Common myeloid progenitor, CD34-positive (primary cell): Measurements from ENCODE around the gene APBA3.

ENCODE experiments used
- CTCF ChIA-PET: fragments of 350-600 bp; sonication (Branson Sonifier 250); formaldehyde crosslinking; loops from one replicate; lab custom pipeline; 2021; ENCODE audit warnings: antibody characterized with exemption; lab: Charles Lee
- POLR2A ChIA-PET: fragments of 350-600 bp; sonication (Branson Sonifier 250); formaldehyde crosslinking; loops from one replicate; lab custom pipeline; 2021; ENCODE audit warnings: antibody characterized with exemption; lab: Charles Lee
- DNase-seq, 3 donors: peaks; one replicate each; pipeline versions ENCODE4 v3.0.0 to v3.0.0-alpha.2; 2013
- H3K27ac ChIP-seq, 2 experiments: 1 replicate in 1 of 2; 2 replicates in 1 of 2; pipeline ENCODE4 v1.7.0; 2013; ENCODE audit warnings: inconsistent platforms in 2 of 2, low read length in 2 of 2, mild to moderate bottlenecking in 2 of 2, low read depth in 1 of 2, moderate library complexity in 1 of 2; ENCODE audit not compliant: severe bottlenecking in 2 of 2, insufficient read depth in 1 of 2, poor library complexity in 1 of 2
- H3K27me3 ChIP-seq, 5 experiments: replicated peaks in 2 of 5; 1 replicate in 3 of 5; 2 replicates in 2 of 5; pipeline versions ENCODE4 v1.6.1 to v1.7.0; 2013; ENCODE audit warnings: low read length in 4 of 5, mild to moderate bottlenecking in 2 of 5, moderate library complexity in 2 of 5, inconsistent platforms in 1 of 5; ENCODE audit not compliant: insufficient read depth in 5 of 5, control insufficient read depth in 4 of 5
- H3K36me3 ChIP-seq, 4 experiments: 1 replicate in 2 of 4; 2 replicates in 2 of 4; pipeline versions ENCODE4 v1.6.1 to v1.7.0; 2013; ENCODE audit warnings: low read length in 3 of 4, control low read depth in 1 of 4, mild to moderate bottlenecking in 1 of 4; ENCODE audit not compliant: control insufficient read depth in 4 of 4, insufficient read depth in 4 of 4
- H3K4me1 ChIP-seq, 4 experiments: 1 replicate in 3 of 4; 2 replicates in 1 of 4; pipeline versions ENCODE4 v1.6.1 to v1.7.1; 2013; ENCODE audit warnings: low read length in 3 of 4, mild to moderate bottlenecking in 3 of 4, control low read depth in 1 of 4, inconsistent platforms in 1 of 4, moderate library complexity in 1 of 4; ENCODE audit not compliant: control insufficient read depth in 4 of 4, insufficient read depth in 4 of 4; ENCODE audit errors: control extremely low read depth in 1 of 4
- H3K4me3 ChIP-seq, 7 experiments: 1 replicate in 4 of 7; 2 replicates in 3 of 7; pipeline versions ENCODE4 v1.5.1 to v1.7.0; 2013; ENCODE audit warnings: mild to moderate bottlenecking in 7 of 7, low read length in 6 of 7, moderate library complexity in 6 of 7, inconsistent platforms in 2 of 7, low read depth in 2 of 7, control low read depth in 1 of 7; ENCODE audit not compliant: insufficient read depth in 4 of 7, control insufficient read depth in 1 of 7; ENCODE audit errors: extremely low read depth in 1 of 7
- H3K9me3 ChIP-seq, 5 experiments: 1 replicate in 4 of 5; 2 replicates in 1 of 5; pipeline versions ENCODE4 v1.6.1 to v1.7.1; 2013; ENCODE audit warnings: low read length in 4 of 5, mild to moderate bottlenecking in 2 of 5, inconsistent platforms in 1 of 5, low read depth in 1 of 5, moderate library complexity in 1 of 5; ENCODE audit not compliant: control insufficient read depth in 4 of 5, insufficient read depth in 2 of 5; ENCODE audit errors: control extremely low read depth in 1 of 5
- WGBS: methylation state at CpG from one replicate; pipeline ENCODE4 v1.1.5; 2013; ENCODE audit not compliant: insufficient coverage; 5-methylcytosine and 5-hydroxymethylcytosine counted together

The APBA3 gene

DNA sequence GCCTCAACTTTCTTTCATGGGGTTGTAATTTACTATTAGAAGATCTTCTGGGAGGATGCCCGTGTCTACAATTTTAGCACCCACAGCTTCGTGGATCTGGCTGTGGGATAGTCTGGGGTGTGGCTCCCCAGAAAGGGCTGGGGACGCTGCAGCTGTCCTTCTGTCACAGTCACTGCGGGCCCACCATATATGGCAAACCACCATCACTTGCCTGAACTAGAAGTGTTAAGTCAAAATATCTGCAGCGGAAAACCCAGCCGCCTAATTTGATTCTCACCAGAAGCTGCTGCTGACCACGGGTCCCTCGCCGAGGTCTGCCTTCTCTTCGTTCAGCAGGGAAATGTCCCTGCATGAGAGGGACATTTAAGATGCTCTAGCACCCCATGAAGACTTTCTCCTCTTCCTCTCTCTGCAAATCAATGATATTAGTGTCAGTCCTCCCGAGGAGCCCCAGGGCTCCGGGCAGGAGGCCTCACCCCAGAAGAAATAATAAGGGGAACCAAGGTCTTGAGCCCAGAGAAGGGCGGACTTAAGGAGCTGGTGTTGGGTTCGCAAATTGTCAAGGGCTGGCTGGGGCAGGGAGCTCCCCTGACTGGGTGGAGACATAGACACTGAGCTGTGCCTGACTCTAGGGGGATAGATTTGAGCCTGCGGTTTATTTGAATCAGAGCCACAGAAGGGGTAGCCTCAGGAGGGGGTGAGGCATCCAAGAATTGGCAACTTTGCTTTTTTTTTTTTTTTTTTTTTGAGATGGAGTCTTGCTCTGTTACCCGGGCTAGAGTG lies 27.7 kb upstream of the APBA3 start:
- 74% methylated on average over 8 of the region's 16 CpGs for WGBS
- CTCF ChIA-PET, result interaction anchor here (0.7 to 1.6 kb wide), 4 partner anchors 8 to 32 kb away, joined by 3 read pairs; no protein-coding TSS in a partner anchor
- Histone ChIP-seq H3K9me3 (peaks cover 0 to 4% (median 0%) of the 10 kb centered on the region in 5 experiments), H3K27me3 (no peaks in the 10 kb centered on the region), H3K27ac (no peak overlapping the region), H3K4me3 (no peak overlapping the region), H3K4me1 (peaks cover 0 to 16% (median 15%) of the 10 kb centered on the region in 4 experiments), H3K36me3 (peaks cover 0 to under 1% (median 0%) of the 10 kb centered on the region in 4 experiments)
- no peak for DNase-seq
- POLR2A ChIA-PET, result interaction anchor here (1.1 kb wide), 1 partner anchor 9 kb away, joined by 4 read pairs; no protein-coding TSS in a partner anchor

DNA sequence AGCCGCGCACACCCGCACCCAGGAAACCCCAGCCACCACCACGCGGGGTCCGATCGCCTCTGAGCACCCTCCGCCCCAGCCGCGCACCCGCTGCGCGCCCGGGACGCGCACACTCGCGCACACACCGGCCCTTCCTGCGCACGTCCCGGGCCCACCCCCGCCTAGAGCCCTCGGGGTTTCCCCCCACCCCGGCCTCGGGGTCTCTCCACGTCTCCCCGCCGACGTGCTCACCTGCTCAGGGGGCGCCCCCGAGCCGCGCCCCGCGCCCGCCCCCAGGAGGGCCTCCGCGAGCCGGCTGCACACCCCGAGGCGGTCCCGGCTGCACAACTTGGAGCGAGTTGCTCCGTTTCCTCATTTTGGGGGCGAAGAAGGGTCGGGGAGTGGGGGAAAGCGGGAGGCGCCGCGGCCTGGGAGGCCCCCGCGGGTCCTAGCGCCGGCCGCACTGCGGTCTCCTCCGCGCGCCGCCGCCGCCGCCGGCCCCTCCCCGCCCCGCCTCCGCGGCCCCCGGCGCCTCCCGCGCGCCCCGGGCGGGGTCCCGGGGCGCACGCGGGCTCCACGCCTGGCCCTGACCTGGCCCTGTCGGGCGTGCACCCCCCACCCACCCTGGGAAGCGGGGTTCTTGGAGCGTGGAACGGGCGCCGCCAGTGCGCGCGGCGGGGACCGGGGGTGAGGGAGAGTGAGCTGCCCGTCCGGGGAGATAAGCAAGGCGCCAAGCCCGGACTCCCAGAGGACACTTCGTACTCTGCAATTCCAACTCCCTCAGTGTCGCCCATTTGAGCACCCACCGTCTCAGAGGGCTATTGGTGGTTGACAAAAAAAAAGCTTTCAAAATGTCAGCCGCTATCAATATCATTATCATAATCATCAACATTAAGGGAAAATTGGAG lies 24.7 kb upstream of the APBA3 start, which contains the start of gene MATK:
TSS of gene MATK (minus strand) at position 444 of the 887 bp plus-strand sequence. CDS start 1,246 bp downstream, outside the sequence.
- Histone ChIP-seq H3K4me1 (peaks cover 0 to 17% (median 15%) of the 10 kb centered on the region in 4 experiments), H3K27me3 (no peaks in the 10 kb centered on the region), H3K36me3 (peaks cover 3 to 30% (median 20%) of the 10 kb centered on the region in 4 experiments), H3K27ac (peak within 1 kb of the TSS in 1 of 2 experiments; percentile 47), H3K9me3 (peaks cover 0 to 25% (median 10%) of the 10 kb centered on the region in 5 experiments), H3K4me3 (peak within 1 kb of the TSS; percentile 57 to 95 (median 79))
- ChIA-PET CTCF (interaction anchor here (1.3 kb wide), 2 partner anchors 32 to 36 kb away, joined by 3 read pairs; no protein-coding TSS in a partner anchor), POLR2A (no interaction called here)
- peak; percentile 73 to 92 (median 88) for DNase-seq
- under 1% methylated on average over 49 of the region's 101 CpGs for WGBS

DNA sequence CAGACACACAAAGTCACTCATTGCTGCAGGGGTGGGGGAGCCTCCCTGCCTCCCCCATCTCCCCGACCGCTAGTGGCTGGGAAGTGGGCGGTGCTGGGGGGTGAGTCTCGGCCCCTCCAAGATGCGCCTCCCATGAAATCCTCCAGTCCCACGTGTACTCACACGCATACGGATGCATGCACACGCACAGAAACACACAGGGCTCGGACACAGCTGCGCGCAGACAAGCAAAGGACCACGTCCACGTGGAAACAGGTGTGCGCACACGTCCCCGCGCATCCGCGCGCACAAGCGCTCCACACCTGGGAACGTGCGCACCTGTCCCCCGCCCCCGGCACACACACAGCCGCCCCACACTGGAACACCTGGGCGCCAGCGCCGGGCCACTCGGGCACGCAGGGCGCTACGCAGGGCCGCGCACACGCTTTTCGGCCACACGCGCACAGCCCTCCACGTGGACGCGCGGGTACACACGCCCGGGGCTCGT lies 24.0 kb upstream of the APBA3 start:
- H3K4me1 ChIP-seq, result peaks cover 0 to 17% (median 15%) of the 10 kb centered on the region in 4 experiments
- DNase-seq, result peak in 2 of 3 donors; percentile 20 to 40
- H3K9me3 ChIP-seq, result peaks cover 0 to 25% (median 10%) of the 10 kb centered on the region in 5 experiments
- ChIA-PET POLR2A (no interaction called here), CTCF (interaction anchor here (1.1 kb wide), 1 partner anchor 33 kb away, joined by 3 read pairs; no protein-coding TSS in a partner anchor)
- H3K4me3 ChIP-seq, result peak overlapping the region; percentile 57 to 95 (median 79)
- WGBS, result under 1% methylated on average over 34 of the region's 47 CpGs
- H3K27me3 ChIP-seq, result no peaks in the 10 kb centered on the region
- peak overlapping the region in 1 of 2 experiments; percentile 47 for H3K27ac ChIP-seq
- peaks cover 3 to 35% (median 22%) of the 10 kb centered on the region in 4 experiments for H3K36me3 ChIP-seq

DNA sequence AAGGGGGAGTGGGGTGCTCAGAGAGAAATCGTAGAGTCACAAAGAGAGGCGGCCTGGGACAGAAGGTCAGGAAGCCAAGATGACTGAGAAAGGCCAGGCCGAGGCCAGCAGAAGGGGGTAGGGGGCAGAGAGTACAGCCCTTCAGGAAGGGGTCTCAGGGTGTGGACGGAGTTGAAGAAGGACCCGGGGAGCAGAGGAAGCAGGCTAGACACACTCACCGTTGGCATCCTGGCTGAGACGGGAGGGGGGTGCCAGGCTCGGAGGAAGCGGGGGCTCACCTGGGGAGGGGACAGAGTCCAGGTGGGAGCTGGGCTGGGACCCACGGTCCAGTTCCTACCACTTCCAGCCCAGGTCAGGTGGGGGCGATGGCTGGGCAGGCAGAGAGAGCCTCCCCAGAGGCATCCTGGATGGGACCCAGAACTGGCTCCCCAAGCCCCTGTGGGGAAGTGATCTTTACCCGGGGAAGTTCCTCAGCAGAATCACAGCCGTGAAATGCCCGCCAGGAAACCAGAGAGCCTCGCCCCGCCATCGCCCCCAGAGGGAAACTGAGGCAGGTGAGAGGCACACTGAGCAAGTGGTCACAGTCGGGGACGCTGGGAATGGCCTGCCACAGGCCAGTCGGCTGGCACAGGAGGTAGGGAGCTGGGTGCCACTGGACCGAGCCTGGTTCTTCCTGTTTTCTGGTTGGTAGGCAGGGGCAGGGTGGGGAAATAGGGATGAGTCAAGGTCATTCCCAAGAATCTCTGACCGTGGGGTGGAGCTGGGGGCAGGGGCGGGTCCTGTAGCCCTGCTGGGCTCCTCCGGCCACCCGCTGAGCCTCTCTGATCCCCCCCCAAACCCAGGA lies 23.3 kb upstream of the APBA3 start:
- DNase-seq, result no peak
- Histone ChIP-seq H3K36me3 (peaks cover 3 to 35% (median 22%) of the 10 kb centered on the region in 4 experiments), H3K27me3 (no peaks in the 10 kb centered on the region), H3K4me3 (peak overlapping the region; percentile 57 to 95 (median 79)), H3K9me3 (peaks cover 0 to 25% (median 10%) of the 10 kb centered on the region in 5 experiments), H3K4me1 (peaks cover 0 to 17% (median 15%) of the 10 kb centered on the region in 4 experiments), H3K27ac (no peak overlapping the region)
- WGBS, result 39% methylated on average over 21 of the region's 25 CpGs
- POLR2A ChIA-PET, result no interaction called here
- CTCF ChIA-PET, result interaction anchor here (1.1 to 2.4 kb wide), 6 partner anchors 9 to 36 kb away, joined by 3 to 7 read pairs (median 5); no protein-coding TSS in a partner anchor

DNA sequence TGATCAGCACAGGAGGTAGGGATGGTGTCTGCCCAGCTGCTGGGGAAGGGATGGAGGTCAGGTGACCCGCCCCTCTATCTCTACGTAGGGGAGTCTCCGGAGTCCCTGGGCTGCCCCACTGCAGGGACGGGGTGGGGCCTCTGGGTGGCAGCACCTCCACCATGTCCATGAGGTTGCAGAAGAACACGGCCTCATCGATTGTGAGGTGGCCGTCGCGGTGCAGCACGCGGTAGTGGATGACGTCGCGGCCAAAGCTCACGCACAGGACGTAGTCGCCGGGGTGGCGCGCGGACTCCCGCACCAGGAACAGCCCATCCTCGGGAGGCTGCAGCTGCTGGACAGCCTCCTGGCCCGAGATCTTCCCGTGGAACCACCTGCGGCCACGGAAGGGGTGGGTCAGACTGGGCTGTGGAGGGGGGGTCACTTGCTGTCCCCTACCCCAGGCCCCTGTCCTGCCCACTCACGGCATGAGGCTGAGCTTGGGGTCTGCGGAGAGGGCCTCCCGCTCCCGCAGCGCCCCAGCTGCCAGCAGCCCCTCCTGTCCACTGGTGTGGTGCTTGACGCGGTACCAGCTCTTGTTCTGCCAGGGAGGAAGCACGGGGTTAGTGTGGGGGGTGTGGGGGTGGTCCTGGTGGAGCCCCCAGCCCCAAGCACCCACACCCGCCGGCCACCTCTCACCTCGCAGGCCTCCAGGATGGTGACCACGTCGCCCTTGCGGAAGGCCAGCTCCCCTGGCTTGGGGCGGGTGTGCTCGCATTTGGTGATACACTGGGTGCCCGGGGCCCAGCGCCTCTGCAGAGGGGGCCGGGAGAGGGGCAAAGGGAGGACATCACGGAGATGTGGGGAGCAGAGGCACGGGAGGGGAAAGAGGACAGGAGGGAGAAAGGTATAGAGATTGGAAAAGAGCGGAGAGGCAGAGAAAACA lies 22.4 kb upstream of the APBA3 start:
- POLR2A ChIA-PET, result no interaction called here
- Histone ChIP-seq H3K36me3 (peaks cover 3 to 37% (median 22%) of the 10 kb centered on the region in 4 experiments), H3K27ac (no peak overlapping the region), H3K4me1 (peaks cover 0 to 17% (median 15%) of the 10 kb centered on the region in 4 experiments), H3K27me3 (no peaks in the 10 kb centered on the region), H3K9me3 (peaks cover 0 to 25% (median 10%) of the 10 kb centered on the region in 5 experiments), H3K4me3 (no peak overlapping the region)
- DNase-seq, result peak; percentile 36 to 62 (median 61)
- 96% methylated on average over 39 of the region's 49 CpGs for WGBS
- CTCF ChIA-PET, result interaction anchor here (0.5 to 2.4 kb wide), 10 partner anchors 8 to 41 kb away, joined by 3 to 7 read pairs (median 4); no protein-coding TSS in a partner anchor
